Kidney (tissue), 14 donors: ENCODE results near the gene TRPM7. TPM values are rescaled to one million over a fixed set of nuclear protein-coding genes. Genes with fewer than 3 reads are reported as not detected.

Experiments used
- DNase-seq, 5 donors: peaks; one replicate each; pipeline ENCODE4 v3.0.0-alpha.2; 2013 to 2020
- FAIRE-seq: peaks from 2 replicates; lab custom pipeline; 2012; peaks lifted over from hg19 to GRCh38; lab: Jason Lieb, UNC
- H3K27ac ChIP-seq, 2 donors: one replicate each; pipeline ENCODE4 v1.7.0; 2013; ENCODE audit warnings: low read depth in 2 of 2, low read length in 2 of 2, inconsistent platforms in 1 of 2
- H3K27me3 ChIP-seq: one replicate; pipeline ENCODE4 v1.7.1; 2013; ENCODE audit warnings: low read length, inconsistent platforms; ENCODE audit not compliant: control insufficient read depth, insufficient read depth
- H3K36me3 ChIP-seq, 3 donors: one replicate each; pipeline versions ENCODE4 v1.7.0 to v1.7.1; 2013; ENCODE audit warnings: low read length in 3 of 3, control low read depth in 1 of 3, inconsistent platforms in 1 of 3; ENCODE audit not compliant: insufficient read depth in 3 of 3, control insufficient read depth in 2 of 3
- H3K4me1 ChIP-seq, 3 donors: one replicate each; pipeline versions ENCODE4 v1.7.0 to v1.7.1; 2013; ENCODE audit warnings: low read length in 3 of 3, inconsistent platforms in 1 of 3, low read depth in 1 of 3; ENCODE audit not compliant: control insufficient read depth in 2 of 3, insufficient read depth in 2 of 3
- H3K4me3 ChIP-seq, 3 donors: one replicate each; pipeline versions ENCODE4 v1.7.0 to v1.8.1; 2013; ENCODE audit warnings: low read length in 3 of 3, control low read depth in 1 of 3, inconsistent platforms in 1 of 3
- H3K9ac ChIP-seq, 3 donors: one replicate each; pipeline versions ENCODE4 v1.7.0 to v1.7.1; 2013; ENCODE audit warnings: low read length in 3 of 3, control low read depth in 1 of 3, inconsistent platforms in 1 of 3
- H3K9me3 ChIP-seq, 3 donors: one replicate each; pipeline versions ENCODE4 v1.7.0 to v1.7.1; 2013; ENCODE audit warnings: low read length in 3 of 3, control low read depth in 1 of 3, inconsistent platforms in 1 of 3; ENCODE audit not compliant: control insufficient read depth in 2 of 3, insufficient read depth in 1 of 3
- intact Hi-C: fragments of 100-400 bp; cut with DNase I; formaldehyde crosslinking; loops from one replicate; pipeline ENCODE4 v1.11.1; 2022
- polyA plus RNA-seq: library from polyadenylated mRNA; stranded (reverse); fragments of 350-450 nt; fragmentation: Illumina TruSeq; extraction: RNeasy Lipid Tissue Mini Kit (QIAGEN cat#74804); gene quantifications from one replicate; pipeline ENCODE4 v1.2.3, GENCODE V29; 2014; ENCODE audit warnings: low read depth, low replicate concordance; ENCODE audit not compliant: insufficient read depth
- total RNA-seq: library from RNA; stranded (reverse); fragmentation: NEBNext Ultra II Directional; extraction: Animal tissue kit (Norgen Biotek cat#: 25700); gene quantifications from one replicate; pipeline ENCODE4 v1.2.1, GENCODE V29; 2021
- TF ChIP-seq, protein P1 (sequence below): IDR thresholded peaks from 3 replicates; pipeline ENCODE4 v1.5.1; 2012; ENCODE audit warnings: mild to moderate bottlenecking, moderate library complexity, borderline replicate concordance; ENCODE audit not compliant: insufficient read depth; ENCODE audit errors: extremely low read depth
- donor health status: control.
- donor health status: control.
- donor health status: control.
- donor health status: control.
- donor health status: control.
- donor health status: DM: yes; HTN: yes; CAD: no.
- donor health status: Normal renal cell carcinoma (clear cell type).

TRPM7 gene
- total and polyA plus RNA-seq, 2 donors from 2014 or later: 17.0 to 38.3 TPM

DNA sequence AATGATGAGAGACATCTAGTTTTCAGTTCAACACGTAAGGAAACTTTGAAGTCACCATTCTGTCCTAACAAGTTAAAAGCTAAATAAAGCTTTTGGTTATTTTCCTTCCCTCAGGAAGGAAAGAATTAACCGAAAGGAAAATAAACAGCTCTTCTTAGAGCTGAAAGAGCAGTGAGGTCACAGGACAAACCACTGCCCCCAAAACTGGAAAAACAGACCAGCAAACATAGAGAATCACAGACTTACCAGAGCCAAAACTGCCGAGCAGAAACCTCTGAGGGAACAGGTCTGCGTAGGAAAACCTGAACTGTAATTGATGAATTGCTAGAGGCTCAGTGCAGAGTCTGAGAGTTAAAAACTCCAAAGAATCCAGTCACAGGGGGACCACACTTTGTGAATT, 154.8 kb downstream of the TRPM7 start:
- intact Hi-C loops: no loop called here
- no peak for DNase-seq
- H3K4me3 ChIP-seq: no peak overlapping the region
- H3K9me3 ChIP-seq: no peaks in the 10 kb centered on the region
- no peaks in the 10 kb centered on the region for H3K27me3 ChIP-seq
- no peaks in the 10 kb centered on the region for H3K36me3 ChIP-seq
- H3K9ac ChIP-seq: no peak overlapping the region
- TF ChIP-seq, protein P1, sequence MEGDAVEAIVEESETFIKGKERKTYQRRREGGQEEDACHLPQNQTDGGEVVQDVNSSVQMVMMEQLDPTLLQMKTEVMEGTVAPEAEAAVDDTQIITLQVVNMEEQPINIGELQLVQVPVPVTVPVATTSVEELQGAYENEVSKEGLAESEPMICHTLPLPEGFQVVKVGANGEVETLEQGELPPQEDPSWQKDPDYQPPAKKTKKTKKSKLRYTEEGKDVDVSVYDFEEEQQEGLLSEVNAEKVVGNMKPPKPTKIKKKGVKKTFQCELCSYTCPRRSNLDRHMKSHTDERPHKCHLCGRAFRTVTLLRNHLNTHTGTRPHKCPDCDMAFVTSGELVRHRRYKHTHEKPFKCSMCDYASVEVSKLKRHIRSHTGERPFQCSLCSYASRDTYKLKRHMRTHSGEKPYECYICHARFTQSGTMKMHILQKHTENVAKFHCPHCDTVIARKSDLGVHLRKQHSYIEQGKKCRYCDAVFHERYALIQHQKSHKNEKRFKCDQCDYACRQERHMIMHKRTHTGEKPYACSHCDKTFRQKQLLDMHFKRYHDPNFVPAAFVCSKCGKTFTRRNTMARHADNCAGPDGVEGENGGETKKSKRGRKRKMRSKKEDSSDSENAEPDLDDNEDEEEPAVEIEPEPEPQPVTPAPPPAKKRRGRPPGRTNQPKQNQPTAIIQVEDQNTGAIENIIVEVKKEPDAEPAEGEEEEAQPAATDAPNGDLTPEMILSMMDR: no peak
- H3K4me1 ChIP-seq: no peaks in the 10 kb centered on the region
- FAIRE-seq: no peak
- no peak overlapping the region for H3K27ac ChIP-seq

DNA sequence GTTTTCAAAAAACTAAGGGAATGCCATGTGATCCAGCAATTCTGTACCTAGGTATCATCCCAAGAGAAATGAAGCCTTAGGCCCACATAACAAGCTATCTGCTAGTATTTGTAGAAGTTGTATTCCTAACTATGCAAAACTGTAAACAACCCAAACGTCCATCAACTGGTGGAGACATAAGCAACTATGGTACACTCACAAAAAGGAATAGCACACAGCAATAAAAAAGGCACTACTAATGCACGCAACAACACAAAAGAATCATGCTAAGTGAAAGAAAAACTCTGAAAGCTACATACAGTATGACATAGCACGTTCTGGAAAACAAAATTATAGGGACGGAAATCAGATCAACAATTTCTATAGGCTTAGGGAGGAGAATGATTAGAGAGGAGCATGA, 155.4 kb downstream of the TRPM7 start:
- no peak for DNase-seq
- no peak for FAIRE-seq

DNA sequence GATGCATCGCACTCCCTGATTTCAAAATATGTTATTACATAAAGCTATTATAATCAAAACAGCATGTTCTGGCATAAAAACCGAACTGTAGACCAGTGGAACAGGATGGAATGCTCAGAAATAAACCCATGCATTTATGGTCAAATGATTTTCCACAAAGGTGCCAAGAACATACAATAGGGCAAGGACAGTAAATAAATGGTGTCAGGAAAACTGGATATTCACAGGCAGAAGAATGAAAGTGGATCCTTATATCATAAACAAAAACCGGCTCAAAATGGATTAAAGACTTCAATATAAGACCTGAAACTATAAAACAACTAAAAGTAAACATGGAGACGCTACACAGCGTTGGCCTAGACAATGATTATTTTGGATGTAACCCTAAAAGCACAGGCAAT, 162.7 kb downstream of the TRPM7 start:
- H3K27me3 ChIP-seq: no peaks in the 10 kb centered on the region
- no peak for FAIRE-seq

More for the DNA sequence above, 155.4 kb downstream of the TRPM7 start:
- H3K4me3 ChIP-seq: no peak overlapping the region
- H3K27ac ChIP-seq: no peak overlapping the region
- TF ChIP-seq, protein P1: no peak
- intact Hi-C loops: no loop called here
- no peaks in the 10 kb centered on the region for H3K9me3 ChIP-seq
- no peaks in the 10 kb centered on the region for H3K36me3 ChIP-seq
- H3K4me1 ChIP-seq: no peaks in the 10 kb centered on the region
- H3K27me3 ChIP-seq: no peaks in the 10 kb centered on the region
- no peak overlapping the region for H3K9ac ChIP-seq

More for the DNA sequence above, 162.7 kb downstream of the TRPM7 start:
- intact Hi-C loops: no loop called here
- Histone ChIP-seq H3K9ac (no peak overlapping the region), H3K27ac (no peak overlapping the region), H3K36me3 (no peaks in the 10 kb centered on the region), H3K4me3 (no peak overlapping the region), H3K9me3 (no peaks in the 10 kb centered on the region), H3K4me1 (no peaks in the 10 kb centered on the region)
- no peak for DNase-seq
- TF ChIP-seq, protein P1: no peak
